SK-N-SH treated with all-trans-retinoic acid at 6 μM for 48 hours (cell line): ENCODE results near the gene ITPR2.

Source experiments
- ATAC-seq: fragments of 200-7000 bp; cut with Tn5 transposase; 3 replicates; pipeline ENCODE4 v1.9.1; 2020; ENCODE audit warnings: mild to moderate bottlenecking, moderate library complexity
- ARNTL ChIP-seq: fragments of 450-650 bp; formaldehyde crosslinking; IDR thresholded peaks from 2 replicates; pipeline ENCODE4 v1.5.0; 2020; ENCODE audit warnings: low read depth, mild to moderate bottlenecking, moderate library complexity, borderline replicate concordance
- BACH2 ChIP-seq: fragments of 250-450 bp; sonication (Bioruptor Pico); IDR thresholded peaks from 2 replicates; pipeline ENCODE4 v1.9.0; 2021; ENCODE audit warnings: mild to moderate bottlenecking, borderline replicate concordance
- CREB5 ChIP-seq: fragments of 250-450 bp; sonication (Bioruptor Pico); IDR thresholded peaks from 2 replicates; pipeline ENCODE4 v1.5.1; 2020; ENCODE audit warnings: low read depth, mild to moderate bottlenecking, moderate library complexity
- CSDC2 ChIP-seq: fragments of 250-450 bp; sonication (Bioruptor Pico); IDR thresholded peaks from 2 replicates; pipeline ENCODE4 v1.5.0; 2020; ENCODE audit warnings: mild to moderate bottlenecking, moderate library complexity
- CSRNP3 ChIP-seq: fragments of 250-450 bp; sonication (Bioruptor Pico); IDR thresholded peaks from 2 replicates; pipeline ENCODE4 v1.5.1; 2021; ENCODE audit warnings: mild to moderate bottlenecking, moderate library complexity
- ESRRG ChIP-seq: fragments of 250-450 bp; sonication (Bioruptor Pico); IDR thresholded peaks from 2 replicates; pipeline ENCODE4 v1.6.1; 2021; ENCODE audit warnings: mild to moderate bottlenecking
- GLIS3 ChIP-seq: fragments of 250-450 bp; sonication (Bioruptor Pico); IDR thresholded peaks from 2 replicates; pipeline ENCODE4 v1.5.0; 2020; ENCODE audit warnings: mild to moderate bottlenecking, moderate library complexity
- ISL1 ChIP-seq: fragments of 250-450 bp; sonication (Bioruptor Pico); IDR thresholded peaks from 2 replicates; pipeline ENCODE4 v2.1.2; 2022; ENCODE audit warnings: mild to moderate bottlenecking, moderate library complexity
- PATZ1 ChIP-seq: fragments of 250-450 bp; sonication (Bioruptor Pico); IDR thresholded peaks from 2 replicates; pipeline ENCODE4 v1.8.0; 2020; ENCODE audit warnings: mild to moderate bottlenecking, moderate library complexity, borderline replicate concordance
- POU6F1 ChIP-seq: fragments of 250-450 bp; sonication (Bioruptor Pico); IDR thresholded peaks from 2 replicates; pipeline ENCODE4 v1.8.0; 2021; ENCODE audit warnings: low read depth, mild to moderate bottlenecking, moderate library complexity, borderline replicate concordance
- PPARA ChIP-seq: fragments of 250-450 bp; sonication (Bioruptor Pico); IDR thresholded peaks from 2 replicates; pipeline ENCODE4 v1.5.0; 2020; ENCODE audit warnings: mild to moderate bottlenecking, borderline replicate concordance
- RARB ChIP-seq: fragments of 250-450 bp; sonication (Bioruptor Pico); IDR thresholded peaks from 2 replicates; pipeline ENCODE4 v1.8.0; 2021; ENCODE audit warnings: mild to moderate bottlenecking, moderate library complexity
- TOX ChIP-seq: fragments of 250-450 bp; sonication (Bioruptor Pico); IDR thresholded peaks from 2 replicates; pipeline ENCODE4 v1.8.0; 2021; ENCODE audit warnings: mild to moderate bottlenecking, moderate library complexity, borderline replicate concordance
- TSHZ2 ChIP-seq: fragments of 250-450 bp; sonication (Bioruptor Pico); IDR thresholded peaks from 2 replicates; pipeline ENCODE4 v1.5.0; 2020; ENCODE audit warnings: mild to moderate bottlenecking, moderate library complexity
- ZFP3 ChIP-seq: fragments of 250-450 bp; sonication (Bioruptor Pico); IDR thresholded peaks from 2 replicates; pipeline ENCODE4 v1.5.0; 2020; ENCODE audit warnings: mild to moderate bottlenecking, moderate library complexity
- ZNF565 ChIP-seq: fragments of 450-650 bp; formaldehyde crosslinking; conservative IDR thresholded peaks from 2 replicates; pipeline ENCODE4 v1.5.0; 2020; ENCODE audit warnings: low read depth, mild to moderate bottlenecking, moderate library complexity
- ZNF8 ChIP-seq: fragments of 450-650 bp; formaldehyde crosslinking; IDR thresholded peaks from 2 replicates; pipeline ENCODE4 v1.5.0; 2020; ENCODE audit warnings: mild to moderate bottlenecking, moderate library complexity

ITPR2 gene

GRCh38 chr12:26831951-26832821 lies 808 bp downstream of the ITPR2 start (continued):
- TF ChIP-seq PPARA (no peak), TOX (CRISPR knock-in tag) (no peak), ZNF8 (CRISPR knock-in tag) (no peak), PATZ1 (CRISPR knock-in tag) (no peak)

- TF ChIP-seq CREB5 (CRISPR knock-in tag) (no peak), PATZ1 (CRISPR knock-in tag) (no peak), RARB (no peak), ESRRG (no peak), ARNTL (CRISPR knock-in tag) (no peak), ISL1 (CRISPR knock-in tag) (no peak), POU6F1 (CRISPR knock-in tag) (no peak), CSRNP3 (no peak), ZNF565 (no peak), CSDC2 (CRISPR knock-in tag) (no peak), GLIS3 (no peak), PPARA (no peak), TSHZ2 (CRISPR knock-in tag) (no peak)
- ATAC-seq, result no peak
These were observed 2.0 kb downstream of the ITPR2 start for GRCh38 chr12:26830783-26831551.

- no peak for ATAC-seq
- TF ChIP-seq BACH2 (CRISPR knock-in tag) (no peak), CREB5 (CRISPR knock-in tag) (no peak), PPARA (no peak), ZFP3 (CRISPR knock-in tag) (no peak), TSHZ2 (CRISPR knock-in tag) (no peak), ISL1 (CRISPR knock-in tag) (no peak), RARB (no peak), ESRRG (no peak), ZNF8 (CRISPR knock-in tag) (no peak)
These were observed 2.6 kb downstream of the ITPR2 start for GRCh38 chr12:26830363-26830762.
